Liver (tissue), 3 donors: ENCODE data around the gene INIP.

ENCODE experiments used
- ATF3 ChIP-seq: IDR thresholded peaks from 2 replicates; pipeline ENCODE4 v1.6.1; 2016; ENCODE audit warnings: antibody characterized with exemption
- CTCF ChIP-seq: fragments of 150-350 bp; IDR thresholded peaks from 2 replicates; pipeline ENCODE4 v1.5.1; 2017; ENCODE audit warnings: improper control_type of control experiment, low read depth, low read length; ENCODE audit not compliant: missing input control
- EGR1 ChIP-seq, 2 donors: IDR thresholded peaks; 2 replicates each; pipeline ENCODE4 v1.6.1; 2016 to 2018; ENCODE audit warnings: antibody characterized with exemption in 2 of 2, low read depth in 2 of 2
- FOXA1 ChIP-seq: IDR thresholded peaks from 2 replicates; pipeline ENCODE4 v1.6.1; 2016; ENCODE audit warnings: antibody characterized with exemption
- GABPA ChIP-seq, 2 donors: IDR thresholded peaks in 1 of 2; conservative IDR thresholded peaks in 1 of 2; 2 replicates each; pipeline ENCODE4 v1.6.1; 2016; ENCODE audit warnings: antibody characterized with exemption in 2 of 2, mild to moderate bottlenecking in 1 of 2, moderate library complexity in 1 of 2
- HNF4A ChIP-seq, 2 donors: conservative IDR thresholded peaks; 2 replicates each; pipeline ENCODE4 v1.6.1; 2016; ENCODE audit warnings: antibody characterized with exemption in 2 of 2, mild to moderate bottlenecking in 2 of 2
- MAX ChIP-seq: IDR thresholded peaks from 2 replicates; pipeline ENCODE4 v1.6.1; 2016; ENCODE audit warnings: antibody characterized with exemption
- NR2F2 ChIP-seq: IDR thresholded peaks from 2 replicates; pipeline ENCODE4 v1.6.1; 2016; ENCODE audit warnings: antibody characterized with exemption
- RAD21 ChIP-seq, 2 donors: IDR thresholded peaks; 2 replicates each; pipeline ENCODE4 v1.6.1; 2016; ENCODE audit warnings: antibody characterized with exemption in 2 of 2, mild to moderate bottlenecking in 2 of 2
- REST ChIP-seq: IDR thresholded peaks from 2 replicates; pipeline ENCODE4 v1.6.1; 2016; ENCODE audit warnings: antibody characterized with exemption, mild to moderate bottlenecking
- RXRA ChIP-seq, 2 donors: IDR thresholded peaks; 2 replicates each; pipeline ENCODE4 v1.6.1; 2017 to 2018; ENCODE audit warnings: antibody characterized with exemption in 2 of 2, mild to moderate bottlenecking in 1 of 2
- SP1 ChIP-seq: IDR thresholded peaks from 2 replicates; pipeline ENCODE4 v1.6.1; 2018; ENCODE audit warnings: antibody characterized with exemption, mild to moderate bottlenecking
- TAF1 ChIP-seq: conservative IDR thresholded peaks from 2 replicates; pipeline ENCODE4 v1.6.1; 2016; ENCODE audit warnings: antibody characterized with exemption, mild to moderate bottlenecking
- ZBTB33 ChIP-seq: IDR thresholded peaks from 2 replicates; pipeline ENCODE4 v1.6.1; 2016; ENCODE audit warnings: antibody characterized with exemption
- donor health status: healthy.
- donor health status: healthy.

GRCh38 chr9:112764344-112764743 is 46.4 kb upstream of the INIP start:
- TF ChIP-seq CTCF (no peak), ZBTB33 (no peak), MAX (no peak), RXRA (IDR thresholded peaks at IDR 0.05) (no peak), EGR1 (IDR thresholded peaks at IDR 0.05; ENCODE audit: low read depth in 2 of 2) (no peak), REST (no peak), SP1 (no peak), RAD21 (IDR thresholded peaks at IDR 0.05) (no peak), NR2F2 (no peak), GABPA (IDR thresholded peaks at IDR 0.05 in 1 of 2, conservative IDR thresholded peaks at IDR 0.05 in 1 of 2) (no peak), TAF1 (no peak), ATF3 (no peak), FOXA1 (no peak), HNF4A (conservative IDR thresholded peaks at IDR 0.05) (no peak)
